HEK293 (cell line): ENCODE data around the gene SLC9C2.

Source experiments
- CTCF ChIA-PET: fragments of 350-600 bp; formaldehyde crosslinking; extraction: SDS; loops from one replicate; lab custom pipeline; 2021; ENCODE audit warnings: antibody characterized with exemption; lab: Yijun Ruan, JAX
- POLR2A ChIA-PET: fragments of 300-600 bp; formaldehyde crosslinking; extraction: SDS; loops from one replicate; lab custom pipeline; 2020; ENCODE audit warnings: antibody characterized with exemption, inconsistent platforms; lab: Yijun Ruan, JAX
- H3K27ac ChIP-seq: fragments of 200-500 bp; sonication (Bioruptor generic); 2 replicates; pipeline ENCODE4 v1.5.1; 2014; ENCODE audit warnings: low read depth, low read length, control low read depth, inconsistent platforms; ENCODE audit errors: extremely low read depth
- H3K36me3 ChIP-seq, 2 experiments: fragments of 200-500 bp in 1 of 2; sonication (Bioruptor generic) in 1 of 2; 1 replicate in 1 of 2; 2 replicates in 1 of 2; pipeline ENCODE4 v1.5.1; 2014 to 2017; ENCODE audit warnings: inconsistent platforms in 2 of 2, low read length in 2 of 2; ENCODE audit not compliant: control insufficient read depth in 2 of 2, insufficient read depth in 1 of 2
- H3K4me1 ChIP-seq: fragments of 200-500 bp; sonication (Bioruptor generic); 2 replicates; pipeline ENCODE4 v1.5.1; 2014; ENCODE audit warnings: mild to moderate bottlenecking, low read length, inconsistent platforms; ENCODE audit not compliant: control insufficient read depth, insufficient read depth
- H3K4me3 ChIP-seq: 2 replicates; pipeline ENCODE4 v1.5.1; 2011; ENCODE audit warnings: low read depth, mild to moderate bottlenecking, control low read depth, low read length, moderate library complexity
- H3K9me3 ChIP-seq: fragments of 200-500 bp; sonication (Bioruptor generic); 2 replicates; pipeline ENCODE4 v1.5.1; 2014; ENCODE audit warnings: low read depth, low read length, inconsistent platforms; ENCODE audit not compliant: control insufficient read depth, insufficient read depth
- HOXD13 ChIP-seq: sonication (generic); formaldehyde crosslinking; IDR thresholded peaks from 2 replicates; pipeline ENCODE4 v1.8.0; 2022; ENCODE audit warnings: missing genetic modification reagents, borderline replicate concordance
- KLF8 ChIP-seq: fragments of 450-650 bp; formaldehyde crosslinking; IDR thresholded peaks from 2 replicates; pipeline ENCODE4 v1.5.1; 2016; ENCODE audit warnings: missing biosample characterization, missing genetic modification characterization
- PBX3 ChIP-seq: sonication (generic); formaldehyde crosslinking; IDR thresholded peaks from 2 replicates; pipeline ENCODE4 v1.8.1; 2022; ENCODE audit warnings: mild to moderate bottlenecking, moderate library complexity, missing genetic modification reagents
- PRDM6 ChIP-seq: fragments of 450-650 bp; formaldehyde crosslinking; IDR thresholded peaks from 2 replicates; pipeline ENCODE4 v1.5.1; 2017; ENCODE audit warnings: missing biosample characterization, missing genetic modification characterization
- SALL2 ChIP-seq: fragments of 450-650 bp; formaldehyde crosslinking; IDR thresholded peaks from 2 replicates; pipeline ENCODE4 v1.5.0; 2017; ENCODE audit warnings: missing biosample characterization, mild to moderate bottlenecking, missing genetic modification characterization, borderline replicate concordance
- SP3 ChIP-seq: fragments of 450-650 bp; formaldehyde crosslinking; IDR thresholded peaks from 2 replicates; pipeline ENCODE4 v1.5.1; 2016; ENCODE audit warnings: missing biosample characterization, missing genetic modification characterization
- SP7 ChIP-seq: fragments of 450-650 bp; formaldehyde crosslinking; IDR thresholded peaks from 2 replicates; pipeline ENCODE4 v1.5.1; 2016; ENCODE audit warnings: missing biosample characterization, missing genetic modification characterization
- TCF7L2 ChIP-seq: IDR thresholded peaks from 2 replicates; pipeline ENCODE4 v1.6.1; 2011; ENCODE audit warnings: low read depth, mild to moderate bottlenecking, inconsistent platforms, low read length, moderate library complexity, borderline replicate concordance
- ZBTB17 ChIP-seq: fragments of 450-650 bp; formaldehyde crosslinking; IDR thresholded peaks from 2 replicates; pipeline ENCODE4 v1.5.1; 2016; ENCODE audit warnings: missing biosample characterization, missing genetic modification characterization
- ZBTB44 ChIP-seq: fragments of 450-650 bp; IDR thresholded peaks from 2 replicates; pipeline ENCODE4 v1.5.1; 2018; ENCODE audit warnings: missing biosample characterization, mild to moderate bottlenecking, missing genetic modification characterization
- ZEB2 ChIP-seq: fragments of 450-650 bp; formaldehyde crosslinking; IDR thresholded peaks from 2 replicates; pipeline ENCODE4 v1.5.1; 2016; ENCODE audit warnings: missing biosample characterization, missing genetic modification characterization
- ZFHX2 ChIP-seq: fragments of 450-650 bp; formaldehyde crosslinking; conservative IDR thresholded peaks from 2 replicates; pipeline ENCODE4 v1.5.1; 2016; ENCODE audit warnings: missing biosample characterization, missing genetic modification characterization
- ZNF26 ChIP-seq: fragments of 450-650 bp; formaldehyde crosslinking; IDR thresholded peaks from 2 replicates; pipeline ENCODE4 v1.5.1; 2016; ENCODE audit warnings: missing biosample characterization, missing genetic modification characterization
- ZNF324 ChIP-seq: fragments of 450-650 bp; formaldehyde crosslinking; IDR thresholded peaks from 2 replicates; pipeline ENCODE4 v1.5.1; 2016; ENCODE audit warnings: missing biosample characterization, missing genetic modification characterization
- ZNF394 ChIP-seq: fragments of 450-650 bp; formaldehyde crosslinking; IDR thresholded peaks from 2 replicates; pipeline ENCODE4 v1.5.1; 2016; ENCODE audit warnings: missing biosample characterization, missing genetic modification characterization, mild to moderate bottlenecking, moderate library complexity, borderline replicate concordance
- ZNF510 ChIP-seq: fragments of 450-650 bp; formaldehyde crosslinking; IDR thresholded peaks from 2 replicates; pipeline ENCODE4 v1.5.1; 2018; ENCODE audit warnings: mild to moderate bottlenecking, missing genetic modification characterization, missing biosample characterization; ENCODE audit not compliant: insufficient replicate concordance
- ZNF555 ChIP-seq: fragments of 450-650 bp; formaldehyde crosslinking; conservative IDR thresholded peaks from 2 replicates; pipeline ENCODE4 v1.5.1; 2017; ENCODE audit warnings: missing biosample characterization, mild to moderate bottlenecking, missing genetic modification characterization, inconsistent platforms
- ZNF623 ChIP-seq: fragments of 450-650 bp; formaldehyde crosslinking; IDR thresholded peaks from 2 replicates; pipeline ENCODE4 v1.5.1; 2016; ENCODE audit warnings: missing biosample characterization, missing genetic modification characterization
- ZNF629 ChIP-seq: fragments of 450-650 bp; formaldehyde crosslinking; IDR thresholded peaks from 2 replicates; pipeline ENCODE4 v1.5.1; 2017; ENCODE audit warnings: missing biosample characterization, missing genetic modification characterization
- ZNF658 ChIP-seq: fragments of 450-650 bp; formaldehyde crosslinking; IDR thresholded peaks from 2 replicates; pipeline ENCODE4; 2016; ENCODE audit warnings: missing biosample characterization, missing genetic modification characterization
- ZNF692 ChIP-seq: fragments of 450-650 bp; formaldehyde crosslinking; IDR thresholded peaks from 2 replicates; pipeline ENCODE4 v1.5.1; 2016; ENCODE audit warnings: missing biosample characterization, missing genetic modification characterization
- ZNF768 ChIP-seq: fragments of 450-650 bp; formaldehyde crosslinking; IDR thresholded peaks from 2 replicates; pipeline ENCODE4 v1.5.1; 2018; ENCODE audit warnings: missing biosample characterization, mild to moderate bottlenecking, missing genetic modification characterization
- ZSCAN16 ChIP-seq: fragments of 450-650 bp; formaldehyde crosslinking; IDR thresholded peaks from 2 replicates; pipeline ENCODE4 v1.5.1; 2016; ENCODE audit warnings: missing biosample characterization, missing genetic modification characterization
- ZSCAN4 ChIP-seq: fragments of 450-650 bp; formaldehyde crosslinking; IDR thresholded peaks from 2 replicates; pipeline ENCODE4 v1.5.1; 2017; ENCODE audit warnings: missing biosample characterization, missing genetic modification characterization

Gene SLC9C2

GRCh38 chr1:173476197-173476664 is 126.6 kb downstream of the SLC9C2 start:
- CTCF ChIA-PET: interaction anchor here (0.7 to 1.4 kb wide), 4 partner anchors 23 to 393 kb away, joined by 3 read pairs; no protein-coding TSS in a partner anchor
- POLR2A ChIA-PET: interaction anchor here (0.6 to 2.6 kb wide), 10 partner anchors 9 to 944 kb away, joined by 3 to 24 read pairs (median 4); partner anchors contain the start of genes KLHL20 and ZBTB37
- H3K36me3 ChIP-seq: peaks cover 0 to 28% of the 10 kb centered on the region in 2 experiments; a peak in 1 of 3 replicates
- H3K27ac ChIP-seq: peak overlapping the region; percentile 76; the same call in 1 of the 2 replicates
- TF ChIP-seq SP7 (tag by site-specific recombination) (no peak), ZNF629 (no peak), ZNF658 (tag by site-specific recombination) (no peak), TCF7L2 (no peak), ZEB2 (tag by site-specific recombination) (no peak), HOXD13 (CRISPR knock-in tag) (no peak), ZNF394 (no peak), ZNF555 (tag by site-specific recombination) (no peak), ZNF623 (tag by site-specific recombination) (no peak), ZNF510 (tag by site-specific recombination) (no peak), SALL2 (tag by site-specific recombination) (no peak), ZFHX2 (tag by site-specific recombination) (no peak), PBX3 (no peak), ZNF692 (tag by site-specific recombination) (no peak), ZNF324 (no peak)
- H3K9me3 ChIP-seq: no peaks in the 10 kb centered on the region
- H3K4me1 ChIP-seq: peaks cover 6% of the 10 kb centered on the region
- H3K4me3 ChIP-seq: peak overlapping the region; percentile 62

GRCh38 chr1:173475564-173476196 is 127.2 kb downstream of the SLC9C2 start:
- H3K4me3 ChIP-seq: peak overlapping the region; percentile 10
- POLR2A ChIA-PET: interaction anchor here (1.5 to 1.7 kb wide), 3 partner anchors 239 to 943 kb away, joined by 3 to 10 read pairs (median 10); partner anchors contain the start of genes KLHL20 and ZBTB37
- TF ChIP-seq KLF8 (tag by site-specific recombination) (no peak), ZNF26 (tag by site-specific recombination) (peak; percentile 37; the same call in 1 of the 2 replicates), ZBTB44 (tag by site-specific recombination) (no peak), SP3 (tag by site-specific recombination) (no peak), ZSCAN16 (tag by site-specific recombination) (no peak), ZBTB17 (tag by site-specific recombination) (peak; percentile 52), PBX3 (no peak), ZSCAN4 (tag by site-specific recombination) (no peak), PRDM6 (tag by site-specific recombination) (peak; percentile 75), SP7 (tag by site-specific recombination) (no peak), ZNF768 (tag by site-specific recombination) (no peak)

More at GRCh38 chr1:173475564-173476196, 127.2 kb downstream of the SLC9C2 start:
- no peaks in the 10 kb centered on the region for H3K9me3 ChIP-seq
- peaks cover 6% of the 10 kb centered on the region for H3K4me1 ChIP-seq
- CTCF ChIA-PET: interaction anchor here (0.7 to 1.4 kb wide), 4 partner anchors 23 to 393 kb away, joined by 3 read pairs; no protein-coding TSS in a partner anchor
- peaks cover 0 to 22% of the 10 kb centered on the region in 2 experiments; a peak in 1 of 3 replicates for H3K36me3 ChIP-seq
- no peak overlapping the region for H3K27ac ChIP-seq
